Gastrocnemius medialis (tissue), 4 donors: Measurements from ENCODE around the gene AHCYL1.

Experiments
- CTCF ChIP-seq, 5 experiments: fragments of 450-650 bp in 3 of 5; fragments of 200-600 bp in 2 of 5; sonication (generic) in 2 of 5; IDR thresholded peaks in 4 of 5; conservative IDR thresholded peaks in 1 of 5; 1 replicate in 4 of 5; 2 replicates in 1 of 5; pipeline ENCODE4 v1.5.1; 2016 to 2019; ENCODE audit warnings: antibody characterized with exemption in 5 of 5, mild to moderate bottlenecking in 3 of 5, moderate library complexity in 3 of 5
- POLR2A ChIP-seq, 2 donors: fragments of 450-650 bp; IDR thresholded peaks; one replicate each; pipeline ENCODE4 v1.6.1; 2017; ENCODE audit warnings: antibody characterized with exemption in 2 of 2, mild to moderate bottlenecking in 2 of 2, moderate library complexity in 2 of 2

GRCh38 chr1:110038271-110038670 is 53.7 kb downstream of the AHCYL1 start:
- no peak for TF ChIP-seq CTCF (IDR thresholded peaks at IDR 0.05 in 4 of 5, conservative IDR thresholded peaks at IDR 0.05 in 1 of 5)
- TF ChIP-seq POLR2A (IDR thresholded peaks at IDR 0.05): no peak
